ENCODE data around the gene FNDC11.
"Not testable (repeated sequence)": the region's sequence is repeated elsewhere in the genome, so short reads cannot be mapped to it uniquely, and the experiment has no call there.

Gene FNDC11

GRCh38 chr20:63565699-63566335, 11.9 kb downstream of the FNDC11 start:
- peaks cover 3% of the 10 kb centered on the region for H3K36me3 ChIP-seq (ENCODE audit: control insufficient read depth, insufficient read depth, low read length)
- H3K9ac ChIP-seq (ENCODE audit: low read depth, low read length): no peak overlapping the region
- H3K4me1 ChIP-seq (ENCODE audit: control insufficient read depth, insufficient read depth, low read length): no peaks in the 10 kb centered on the region
- no peaks in the 10 kb centered on the region for H3K27me3 ChIP-seq (ENCODE audit: control insufficient read depth, insufficient read depth, low read length)
- H3K9me3 ChIP-seq (ENCODE audit: control insufficient read depth, insufficient read depth, low read length): no peaks in the 10 kb centered on the region
- H3K27ac ChIP-seq (ENCODE audit: low read depth, low read length): no peak overlapping the region
- H3K4me3 ChIP-seq (ENCODE audit: low read depth, low read length): no peak overlapping the region

GRCh38 chr20:63566395-63567135, 12.6 kb downstream of the FNDC11 start:
- no peaks in the 10 kb centered on the region; the same call in 1 of the 2 replicates for H3K36me3 ChIP-seq (ENCODE audit: control insufficient read depth, insufficient read depth, low read length)

GRCh38 chr20:63567136-63567385, 13.1 kb downstream of the FNDC11 start:
- Histone ChIP-seq H3K27ac (ENCODE audit: low read depth, low read length) (no peak overlapping the region), H3K9ac (ENCODE audit: low read depth, low read length) (no peak overlapping the region), H3K9me3 (ENCODE audit: control insufficient read depth, insufficient read depth, low read length) (no peaks in the 10 kb centered on the region), H3K27me3 (ENCODE audit: control insufficient read depth, insufficient read depth, low read length) (no peaks in the 10 kb centered on the region), H3K4me1 (ENCODE audit: control insufficient read depth, insufficient read depth, low read length) (no peaks in the 10 kb centered on the region), H3K4me3 (ENCODE audit: low read depth, low read length) (no peak overlapping the region), H3K36me3 (ENCODE audit: control insufficient read depth, insufficient read depth, low read length) (no peaks in the 10 kb centered on the region)

More at GRCh38 chr20:63566395-63567135, 12.6 kb downstream of the FNDC11 start:
- Histone ChIP-seq H3K4me1 (ENCODE audit: control insufficient read depth, insufficient read depth, low read length) (no peaks in the 10 kb centered on the region), H3K9me3 (ENCODE audit: control insufficient read depth, insufficient read depth, low read length) (no peaks in the 10 kb centered on the region), H3K9ac (ENCODE audit: low read depth, low read length) (no peak overlapping the region), H3K27ac (ENCODE audit: low read depth, low read length) (no peak overlapping the region), H3K27me3 (ENCODE audit: control insufficient read depth, insufficient read depth, low read length) (no peaks in the 10 kb centered on the region), H3K4me3 (ENCODE audit: low read depth, low read length) (no peak overlapping the region)

- H3K36me3 ChIP-seq (ENCODE audit: control insufficient read depth, insufficient read depth, low read length): no peaks in the 10 kb centered on the region
- no peaks in the 10 kb centered on the region for H3K4me1 ChIP-seq (ENCODE audit: control insufficient read depth, insufficient read depth, low read length)
- H3K4me3 ChIP-seq (ENCODE audit: low read depth, low read length): no peak overlapping the region
- H3K27me3 ChIP-seq (ENCODE audit: control insufficient read depth, insufficient read depth, low read length): no peaks in the 10 kb centered on the region
- H3K27ac ChIP-seq (ENCODE audit: low read depth, low read length): no peak overlapping the region
- no peaks in the 10 kb centered on the region for H3K9me3 ChIP-seq (ENCODE audit: control insufficient read depth, insufficient read depth, low read length)
- H3K9ac ChIP-seq (ENCODE audit: low read depth, low read length): no peak overlapping the region
Measured at GRCh38 chr20:63567386-63568169, 13.6 kb downstream of the FNDC11 start.

- no peaks in the 10 kb centered on the region for H3K4me1 ChIP-seq (ENCODE audit: control insufficient read depth, insufficient read depth, low read length)
- H3K9me3 ChIP-seq (ENCODE audit: control insufficient read depth, insufficient read depth, low read length): no peaks in the 10 kb centered on the region
- H3K27me3 ChIP-seq (ENCODE audit: control insufficient read depth, insufficient read depth, low read length): no peaks in the 10 kb centered on the region
- no peaks in the 10 kb centered on the region for H3K36me3 ChIP-seq (ENCODE audit: control insufficient read depth, insufficient read depth, low read length)
- H3K4me3 ChIP-seq (ENCODE audit: low read depth, low read length): no peak overlapping the region
- H3K27ac ChIP-seq (ENCODE audit: low read depth, low read length): no peak overlapping the region
- H3K9ac ChIP-seq (ENCODE audit: low read depth, low read length): no peak overlapping the region
Measured at GRCh38 chr20:63568170-63568981, 14.4 kb downstream of the FNDC11 start.

- no peaks in the 10 kb centered on the region for H3K27me3 ChIP-seq (ENCODE audit: control insufficient read depth, insufficient read depth, low read length)
Measured at GRCh38 chr20:63568986-63569949, 15.3 kb downstream of the FNDC11 start.

GRCh38 chr20:63570281-63571086, 16.5 kb downstream of the FNDC11 start:
- Histone ChIP-seq H3K36me3 (ENCODE audit: control insufficient read depth, insufficient read depth, low read length) (no peaks in the 10 kb centered on the region), H3K9ac (ENCODE audit: low read depth, low read length) (no peak overlapping the region), H3K9me3 (ENCODE audit: control insufficient read depth, insufficient read depth, low read length) (no peaks in the 10 kb centered on the region), H3K27ac (ENCODE audit: low read depth, low read length) (no peak overlapping the region), H3K27me3 (ENCODE audit: control insufficient read depth, insufficient read depth, low read length) (no peaks in the 10 kb centered on the region), H3K4me1 (ENCODE audit: control insufficient read depth, insufficient read depth, low read length) (peaks cover 8% of the 10 kb centered on the region; the same call in 1 of the 2 replicates), H3K4me3 (ENCODE audit: low read depth, low read length) (no peak overlapping the region)

More at GRCh38 chr20:63568986-63569949, 15.3 kb downstream of the FNDC11 start:
- H3K4me3 ChIP-seq (ENCODE audit: low read depth, low read length): no peak overlapping the region
- H3K36me3 ChIP-seq (ENCODE audit: control insufficient read depth, insufficient read depth, low read length): no peaks in the 10 kb centered on the region
- peaks cover under 1% of the 10 kb centered on the region; the same call in 1 of the 2 replicates for H3K4me1 ChIP-seq (ENCODE audit: control insufficient read depth, insufficient read depth, low read length)
- H3K27ac ChIP-seq (ENCODE audit: low read depth, low read length): no peak overlapping the region
- no peaks in the 10 kb centered on the region for H3K9me3 ChIP-seq (ENCODE audit: control insufficient read depth, insufficient read depth, low read length)
- no peak overlapping the region for H3K9ac ChIP-seq (ENCODE audit: low read depth, low read length)

GRCh38 chr20:63571087-63571478, 17.1 kb downstream of the FNDC11 start:
- not testable (repeated sequence) for H3K27ac ChIP-seq (ENCODE audit: low read depth, low read length); H3K36me3 ChIP-seq (ENCODE audit: control insufficient read depth, insufficient read depth, low read length); H3K4me3 ChIP-seq (ENCODE audit: low read depth, low read length); H3K27me3 ChIP-seq (ENCODE audit: control insufficient read depth, insufficient read depth, low read length); H3K9me3 ChIP-seq (ENCODE audit: control insufficient read depth, insufficient read depth, low read length); H3K9ac ChIP-seq (ENCODE audit: low read depth, low read length); H3K4me1 ChIP-seq (ENCODE audit: control insufficient read depth, insufficient read depth, low read length)

GRCh38 chr20:63572071-63572787, 18.3 kb downstream of the FNDC11 start:
- Histone ChIP-seq H3K4me1 (ENCODE audit: control insufficient read depth, insufficient read depth, low read length) (peaks cover 9% of the 10 kb centered on the region; the same call in 1 of the 2 replicates), H3K27me3 (ENCODE audit: control insufficient read depth, insufficient read depth, low read length) (no peaks in the 10 kb centered on the region), H3K9ac (ENCODE audit: low read depth, low read length) (no peak overlapping the region), H3K36me3 (ENCODE audit: control insufficient read depth, insufficient read depth, low read length) (no peaks in the 10 kb centered on the region), H3K27ac (ENCODE audit: low read depth, low read length) (no peak overlapping the region), H3K9me3 (ENCODE audit: control insufficient read depth, insufficient read depth, low read length) (no peaks in the 10 kb centered on the region), H3K4me3 (ENCODE audit: low read depth, low read length) (no peak overlapping the region)

All from HUES48 (cell line).